H1 (cell line): ENCODE results near the gene TMEM258. TPM values are rescaled to one million over a fixed set of nuclear protein-coding genes. Genes with fewer than 3 reads are reported as not detected.
A peak's percentile ranks its signal among the peaks of the same experiment; 100 is the strongest.

ENCODE experiments used
- CTCF ChIA-PET: fragments of 300-600 bp; sonication (Branson Sonifier 250); formaldehyde crosslinking; loops from one replicate; lab custom pipeline; 2021; ENCODE audit not compliant: partially characterized antibody; lab: Charles Lee
- POLR2A ChIA-PET: fragments of 300-600 bp; sonication (Branson Sonifier 250); formaldehyde crosslinking; loops from one replicate; lab custom pipeline; 2021; ENCODE audit warnings: inconsistent platforms; ENCODE audit not compliant: partially characterized antibody; lab: Charles Lee
- DNase-seq, 2 experiments: peaks; one replicate each; pipeline versions ENCODE4 v3.0.0 to v3.0.0-alpha.2; 2010 to 2022; ENCODE audit warnings: low spot score in 2 of 2, low read depth in 1 of 2, mixed read lengths in 1 of 2
- FAIRE-seq: peaks from 2 replicates; lab custom pipeline; 2011; peaks lifted over from hg19 to GRCh38; lab: Jason Lieb, UNC
- H2AFZ ChIP-seq: 2 replicates; pipeline ENCODE4 v1.8.1; 2012; ENCODE audit warnings: low read length, inconsistent platforms
- H2AK5ac ChIP-seq: 2 replicates; pipeline ENCODE4 v1.6.1; 2013; ENCODE audit warnings: low read depth, low read length
- H2BK120ac ChIP-seq: replicated peaks from 2 replicates; pipeline ENCODE3; 2013; ENCODE audit warnings: low read depth, low read length, inconsistent platforms
- H2BK12ac ChIP-seq: 2 replicates; pipeline ENCODE4 v1.6.1; 2013; ENCODE audit warnings: low read depth, low read length
- H2BK15ac ChIP-seq: 2 replicates; pipeline ENCODE4 v1.6.1; 2013; ENCODE audit warnings: low read length
- H2BK20ac ChIP-seq: 2 replicates; pipeline ENCODE4 v1.6.1; 2013; ENCODE audit warnings: low read length
- H2BK5ac ChIP-seq: 2 replicates; pipeline ENCODE4 v1.6.1; 2013; ENCODE audit warnings: low read depth, low read length
- H3K14ac ChIP-seq: 2 replicates; pipeline ENCODE4 v1.6.1; 2013; ENCODE audit warnings: inconsistent platforms; ENCODE audit not compliant: insufficient read length
- H3K18ac ChIP-seq: 2 replicates; pipeline ENCODE4 v1.6.1; 2013; ENCODE audit warnings: low read length; ENCODE audit errors: extremely low read depth
- H3K23ac ChIP-seq: 2 replicates; pipeline ENCODE4 v1.6.1; 2013; ENCODE audit warnings: inconsistent platforms; ENCODE audit not compliant: insufficient read length
- H3K23me2 ChIP-seq: 2 replicates; pipeline ENCODE4 v1.6.1; 2013; ENCODE audit warnings: low read depth, low read length
- H3K27ac ChIP-seq: 2 replicates; pipeline ENCODE4 v1.6.1; 2011; ENCODE audit warnings: low read depth, low read length, inconsistent platforms
- H3K27me3 ChIP-seq, 4 experiments: replicated peaks in 1 of 4; 1 replicate in 1 of 4; 2 replicates in 3 of 4; pipeline versions ENCODE4 v1.6.1 to v1.8.1; 2011 to 2013; ENCODE audit warnings: low read length in 3 of 4, mild to moderate bottlenecking in 3 of 4, inconsistent platforms in 2 of 4, mixed read lengths in 2 of 4, moderate library complexity in 1 of 4; ENCODE audit not compliant: control insufficient read depth in 3 of 4, insufficient read depth in 3 of 4; ENCODE audit errors: extremely low read depth in 1 of 4
- H3K36me3 ChIP-seq, 4 experiments: 2 replicates each; pipeline versions ENCODE4 v1.6.1 to v1.8.1; 2011 to 2013; ENCODE audit warnings: mild to moderate bottlenecking in 4 of 4, low read length in 3 of 4, moderate library complexity in 2 of 4, control low read depth in 1 of 4, inconsistent platforms in 1 of 4; ENCODE audit not compliant: insufficient read depth in 4 of 4, control insufficient read depth in 2 of 4
- H3K4ac ChIP-seq: replicated peaks from 2 replicates; pipeline ENCODE3; 2013; ENCODE audit warnings: low read length, low read depth, mixed read lengths, inconsistent platforms; ENCODE audit not compliant: insufficient read length
- H3K4me1 ChIP-seq, 4 experiments: replicated peaks in 1 of 4; 1 replicate in 1 of 4; 2 replicates in 3 of 4; pipeline versions ENCODE4 v1.6.1 to v1.8.1; 2011 to 2013; ENCODE audit warnings: low read length in 3 of 4, inconsistent platforms in 2 of 4, mixed read lengths in 1 of 4; ENCODE audit not compliant: insufficient read depth in 4 of 4, control insufficient read depth in 3 of 4
- H3K4me2 ChIP-seq, 2 experiments: 2 replicates each; pipeline versions ENCODE4 v1.6.1 to v1.8.1; 2011 to 2013; ENCODE audit warnings: low read depth in 2 of 2, low read length in 2 of 2, control low read depth in 1 of 2, inconsistent platforms in 1 of 2, mild to moderate bottlenecking in 1 of 2; ENCODE audit not compliant: insufficient read depth in 1 of 2
- H3K4me3 ChIP-seq, 4 experiments: fragments of 200-600, 300-600 bp in 1 of 4; sonication (generic), shearing (Covaris generic), sonication (Bioruptor Twin) in 1 of 4; 2 replicates each; pipeline versions ENCODE4 v1.5.1 to v1.8.1; 2011 to 2016; ENCODE audit warnings: low read length in 4 of 4, low read depth in 3 of 4, control low read depth in 2 of 4, inconsistent platforms in 2 of 4, mild to moderate bottlenecking in 2 of 4, mixed read lengths in 1 of 4, moderate library complexity in 1 of 4; ENCODE audit not compliant: insufficient read depth in 2 of 4; ENCODE audit errors: extremely low read depth in 1 of 4
- H3K56ac ChIP-seq: replicated peaks from 2 replicates; pipeline ENCODE3; 2013; ENCODE audit warnings: low read depth, mild to moderate bottlenecking, mixed read lengths, low read length, inconsistent platforms; ENCODE audit not compliant: insufficient read length
- H3K79me1 ChIP-seq: 2 replicates; pipeline ENCODE4 v1.6.1; 2013; ENCODE audit warnings: low read depth, low read length, control low read depth
- H3K79me2 ChIP-seq, 2 experiments: 2 replicates each; pipeline versions ENCODE4 v1.6.1 to v1.8.1; 2012 to 2013; ENCODE audit warnings: low read length in 2 of 2, mild to moderate bottlenecking in 2 of 2, inconsistent platforms in 1 of 2; ENCODE audit not compliant: insufficient read depth in 2 of 2, control insufficient read depth in 1 of 2
- H3K9ac ChIP-seq, 4 experiments: replicated peaks in 1 of 4; 1 replicate in 1 of 4; 2 replicates in 3 of 4; pipeline versions ENCODE4 v1.6.1 to v1.8.1; 2011 to 2013; ENCODE audit warnings: low read depth in 3 of 4, low read length in 3 of 4, control low read depth in 2 of 4, mild to moderate bottlenecking in 2 of 4, moderate library complexity in 2 of 4, inconsistent platforms in 1 of 4; ENCODE audit errors: extremely low read depth in 1 of 4
- H3K9me3 ChIP-seq, 2 experiments: 2 replicates each; pipeline versions ENCODE4 v1.6.1 to v1.8.1; 2012 to 2013; ENCODE audit warnings: mild to moderate bottlenecking in 2 of 2, moderate library complexity in 2 of 2, control low read depth in 1 of 2, inconsistent platforms in 1 of 2, low read depth in 1 of 2, low read length in 1 of 2, mixed read lengths in 1 of 2; ENCODE audit not compliant: insufficient read depth in 2 of 2
- H4K20me1 ChIP-seq, 2 experiments: replicated peaks in 1 of 2; 2 replicates each; pipeline versions ENCODE3 to v1.8.1; 2011 to 2013; ENCODE audit warnings: inconsistent platforms in 2 of 2, low read length in 2 of 2, mild to moderate bottlenecking in 1 of 2; ENCODE audit not compliant: insufficient read depth in 2 of 2, control insufficient read depth in 1 of 2
- H4K5ac ChIP-seq: 2 replicates; pipeline ENCODE4 v1.6.1; 2013; ENCODE audit warnings: low read length, low read depth, mixed read lengths, inconsistent platforms; ENCODE audit not compliant: insufficient read length
- H4K8ac ChIP-seq: 2 replicates; pipeline ENCODE4 v1.8.0; 2013; ENCODE audit warnings: mild to moderate bottlenecking, moderate library complexity, low read length, inconsistent platforms; ENCODE audit not compliant: insufficient read depth; ENCODE audit errors: extremely low read depth
- H4K91ac ChIP-seq: replicated peaks from 2 replicates; pipeline ENCODE3; 2013; ENCODE audit warnings: low read length, mixed read lengths, inconsistent platforms; ENCODE audit not compliant: insufficient read length
- ATF3 ChIP-seq: IDR thresholded peaks from 2 replicates; pipeline ENCODE4 v1.6.1; 2011; ENCODE audit warnings: low read depth, mild to moderate bottlenecking, low read length; ENCODE audit not compliant: insufficient read depth
- E2F6 ChIP-seq: IDR thresholded peaks from 2 replicates; pipeline ENCODE4 v1.6.1; 2012; ENCODE audit warnings: inconsistent platforms
- EGR1 ChIP-seq: IDR thresholded peaks from 2 replicates; pipeline ENCODE4 v1.6.1; 2011; ENCODE audit warnings: low read depth, low read length, borderline replicate concordance
- NANOG ChIP-seq: IDR thresholded peaks from 2 replicates; pipeline ENCODE4 v1.6.1; 2011; ENCODE audit warnings: low read length, low read depth, mild to moderate bottlenecking, inconsistent platforms; ENCODE audit not compliant: insufficient read depth, poor library complexity, severe bottlenecking
- NRF1 ChIP-seq: IDR thresholded peaks from 2 replicates; pipeline ENCODE4 v1.6.1; 2011; ENCODE audit warnings: mild to moderate bottlenecking, low read depth, low read length, improper control_type of control experiment
- RAD21 ChIP-seq, 2 experiments: IDR thresholded peaks in 1 of 2; conservative IDR thresholded peaks in 1 of 2; 2 replicates each; pipeline ENCODE4 v1.6.1; 2011; ENCODE audit warnings: low read depth in 2 of 2, low read length in 2 of 2, improper control_type of control experiment in 1 of 2, inconsistent platforms in 1 of 2, mild to moderate bottlenecking in 1 of 2, moderate library complexity in 1 of 2
- SAP30 ChIP-seq: fragments of 300-600 bp; sonication (generic); IDR thresholded peaks from 2 replicates; pipeline ENCODE4 v1.7.1; 2012; ENCODE audit warnings: low read length, moderate library complexity, mild to moderate bottlenecking, inconsistent platforms; ENCODE audit not compliant: insufficient read depth, insufficient replicate concordance
- SIN3A ChIP-seq, 2 experiments: IDR thresholded peaks in 1 of 2; conservative IDR thresholded peaks in 1 of 2; 2 replicates each; pipeline ENCODE4 v1.6.1; 2011 to 2012; ENCODE audit warnings: low read length in 2 of 2, improper control_type of control experiment in 1 of 2, low read depth in 1 of 2, mild to moderate bottlenecking in 1 of 2
- WGBS, 2 experiments: shearing (Covaris generic) in 1 of 2; methylation state at CpG; one replicate each; pipeline versions ENCODE4 v1.1.6 to v1.1.7; 2013 to 2015; ENCODE audit warnings: low lambda C conversion rate in 2 of 2, mixed read lengths in 2 of 2, inconsistent platforms in 1 of 2, low coverage in 1 of 2, missing lambda C conversion rate in 1 of 2; ENCODE audit not compliant: insufficient replicate concordance in 2 of 2, insufficient coverage in 1 of 2, insufficient read length in 1 of 2; ENCODE audit errors: extremely low coverage in 1 of 2, missing lambda C conversion rate in 1 of 2; 5-methylcytosine and 5-hydroxymethylcytosine counted together
- polyA plus RNA-seq, 7 experiments: library from polyadenylated mRNA; depleted of rRNA in 3 of 7; stranded (reverse) in 5 of 7; unstranded in 2 of 7; fragments of >200 nt in 5 of 7; fragments of 200-250 nt in 2 of 7; gene quantifications; 1 replicate in 5 of 7; 2 replicates in 1 of 7; 4 replicates in 1 of 7; pipeline versions ENCODE4 v1.2.1 to v1.2.3, GENCODE V29; 2011 to 2013; ENCODE audit warnings: missing spikeins in 2 of 7, mixed read lengths in 2 of 7
- total RNA-seq: library from RNA; stranded (reverse); fragmentation: NEBNext Ultra II Directional; extraction: Animal tissue kit (Norgen Biotek cat#: 25700); gene quantifications from 2 replicates; pipeline ENCODE4 v1.2.1, GENCODE V29; 2021

TMEM258 gene
- total and polyA plus RNA-seq, 2 of the 8 experiments (the other 6 are each of a cell fraction or from before 2014, with no cell fraction given): 186 to 759 TPM

DNA sequence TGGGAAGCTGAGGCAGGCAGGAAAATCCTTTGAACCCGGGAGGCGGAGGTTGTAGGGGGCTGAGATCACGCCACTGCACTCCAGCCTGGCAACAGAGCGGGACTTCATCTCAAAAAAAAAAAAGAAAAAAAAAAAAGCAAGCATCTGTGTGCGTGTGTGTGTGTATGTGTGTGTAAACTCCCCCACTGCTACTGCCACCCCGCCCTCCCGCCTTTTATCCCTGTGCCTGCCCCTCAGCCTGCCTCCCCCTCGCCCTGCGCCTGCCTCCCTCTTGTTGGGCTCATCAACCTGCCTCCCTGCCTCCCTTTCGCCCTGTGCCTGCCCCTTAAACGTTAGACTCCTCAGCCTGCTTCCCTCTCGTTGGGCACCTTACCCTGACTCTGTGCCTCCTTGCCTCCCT lies 18.0 kb downstream of the TMEM258 start:
- ChIA-PET CTCF (interaction anchor here (1.2 to 7.2 kb wide), 7 partner anchors 10 to 25 kb away, joined by 3 to 52 read pairs (median 4); partner anchors contain the start of gene MYRF), POLR2A (interaction anchor here (0.8 to 4.0 kb wide), 2 partner anchors 14 to 192 kb away, joined by 3 to 16 read pairs; no protein-coding TSS in a partner anchor)
- Histone ChIP-seq H3K4ac (no peak overlapping the region), H3K9ac (no peak overlapping the region), H3K56ac (no peak overlapping the region), H3K23me2 (no peaks in the 10 kb centered on the region), H2BK120ac (no peak overlapping the region), H4K91ac (peak overlapping the region; percentile 25), H4K20me1 (no peaks in the 10 kb centered on the region), H3K79me2 (no peaks in the 10 kb centered on the region), H2BK15ac (no peak overlapping the region), H3K18ac (no peak overlapping the region), H2BK12ac (0 out of 2 replicates have a peak overlapping the region, but pooled peaks have one; percentile 84), H3K4me2 (no peak overlapping the region), H3K9me3 (no peaks in the 10 kb centered on the region), H3K14ac (no peak overlapping the region), H2AK5ac (0 out of 2 replicates have a peak overlapping the region, but pooled peaks have one; percentile 39), H3K23ac (no peak overlapping the region), H3K36me3 (no peaks in the 10 kb centered on the region), H2BK20ac (no peak overlapping the region), H2BK5ac (no peak overlapping the region), H3K27ac (no peak overlapping the region), H4K5ac (no peak overlapping the region), H3K4me1 (peaks cover 0 to 24% (median 12%) of the 10 kb centered on the region in 4 experiments; a peak in 6 of 7 replicates), H3K79me1 (no peaks in the 10 kb centered on the region), H3K4me3 (no peak overlapping the region), H3K27me3 (no peaks in the 10 kb centered on the region; a peak in 1 of 7 replicates), H2AFZ (no peak overlapping the region), H4K8ac (no peak overlapping the region)
- FAIRE-seq (no peak), DNase-seq (no peak)
- TF ChIP-seq SAP30: no peak
- TF ChIP-seq NRF1: no peak
- no peak for TF ChIP-seq E2F6
- TF ChIP-seq EGR1: no peak
- TF ChIP-seq ATF3: no peak
- TF ChIP-seq NANOG: no peak
- TF ChIP-seq RAD21 (IDR thresholded peaks at IDR 0.05 in 1 of 2, conservative IDR thresholded peaks at IDR 0.05 in 1 of 2; ENCODE audit: low read depth in 2 of 2, low read length in 2 of 2): no peak
- TF ChIP-seq SIN3A (conservative IDR thresholded peaks at IDR 0.05 in 1 of 2, IDR thresholded peaks at IDR 0.05 in 1 of 2; ENCODE audit: low read depth in 1 of 2, low read length in 2 of 2): no peak
- 83% methylated on average over 7 of the region's 12 CpGs; no CpG with 5 or more reads in 1 of the 2 experiments for WGBS, 2 experiments
